H1 (cell line): Measurements from ENCODE around the gene SPC24. TPM values are rescaled to one million over a fixed set of nuclear protein-coding genes. Genes with fewer than 3 reads are reported as not detected.

Experiments used
- CTCF ChIA-PET: fragments of 300-600 bp; sonication (Branson Sonifier 250); formaldehyde crosslinking; loops from one replicate; lab custom pipeline; 2021; ENCODE audit not compliant: partially characterized antibody; lab: Charles Lee
- POLR2A ChIA-PET: fragments of 300-600 bp; sonication (Branson Sonifier 250); formaldehyde crosslinking; loops from one replicate; lab custom pipeline; 2021; ENCODE audit warnings: inconsistent platforms; ENCODE audit not compliant: partially characterized antibody; lab: Charles Lee
- DNase-seq, 2 experiments: peaks; one replicate each; pipeline versions ENCODE4 v3.0.0 to v3.0.0-alpha.2; 2010 to 2022; ENCODE audit warnings: low spot score in 2 of 2, low read depth in 1 of 2, mixed read lengths in 1 of 2
- FAIRE-seq: peaks from 2 replicates; lab custom pipeline; 2011; peaks lifted over from hg19 to GRCh38; lab: Jason Lieb, UNC
- H2AFZ ChIP-seq: 2 replicates; pipeline ENCODE4 v1.8.1; 2012; ENCODE audit warnings: low read length, inconsistent platforms
- H2AK5ac ChIP-seq: 2 replicates; pipeline ENCODE4 v1.6.1; 2013; ENCODE audit warnings: low read depth, low read length
- H2BK120ac ChIP-seq: replicated peaks from 2 replicates; pipeline ENCODE3; 2013; ENCODE audit warnings: low read depth, low read length, inconsistent platforms
- H2BK12ac ChIP-seq: 2 replicates; pipeline ENCODE4 v1.6.1; 2013; ENCODE audit warnings: low read depth, low read length
- H2BK15ac ChIP-seq: 2 replicates; pipeline ENCODE4 v1.6.1; 2013; ENCODE audit warnings: low read length
- H2BK20ac ChIP-seq: 2 replicates; pipeline ENCODE4 v1.6.1; 2013; ENCODE audit warnings: low read length
- H2BK5ac ChIP-seq: 2 replicates; pipeline ENCODE4 v1.6.1; 2013; ENCODE audit warnings: low read depth, low read length
- H3K14ac ChIP-seq: 2 replicates; pipeline ENCODE4 v1.6.1; 2013; ENCODE audit warnings: inconsistent platforms; ENCODE audit not compliant: insufficient read length
- H3K18ac ChIP-seq: 2 replicates; pipeline ENCODE4 v1.6.1; 2013; ENCODE audit warnings: low read length; ENCODE audit errors: extremely low read depth
- H3K23ac ChIP-seq: 2 replicates; pipeline ENCODE4 v1.6.1; 2013; ENCODE audit warnings: inconsistent platforms; ENCODE audit not compliant: insufficient read length
- H3K23me2 ChIP-seq: 2 replicates; pipeline ENCODE4 v1.6.1; 2013; ENCODE audit warnings: low read depth, low read length
- H3K27ac ChIP-seq: 2 replicates; pipeline ENCODE4 v1.6.1; 2011; ENCODE audit warnings: low read depth, low read length, inconsistent platforms
- H3K27me3 ChIP-seq, 4 experiments: replicated peaks in 1 of 4; 1 replicate in 1 of 4; 2 replicates in 3 of 4; pipeline versions ENCODE4 v1.6.1 to v1.8.1; 2011 to 2013; ENCODE audit warnings: low read length in 3 of 4, mild to moderate bottlenecking in 3 of 4, inconsistent platforms in 2 of 4, mixed read lengths in 2 of 4, moderate library complexity in 1 of 4; ENCODE audit not compliant: control insufficient read depth in 3 of 4, insufficient read depth in 3 of 4; ENCODE audit errors: extremely low read depth in 1 of 4
- H3K36me3 ChIP-seq, 4 experiments: 2 replicates each; pipeline versions ENCODE4 v1.6.1 to v1.8.1; 2011 to 2013; ENCODE audit warnings: mild to moderate bottlenecking in 4 of 4, low read length in 3 of 4, moderate library complexity in 2 of 4, control low read depth in 1 of 4, inconsistent platforms in 1 of 4; ENCODE audit not compliant: insufficient read depth in 4 of 4, control insufficient read depth in 2 of 4
- H3K4ac ChIP-seq: replicated peaks from 2 replicates; pipeline ENCODE3; 2013; ENCODE audit warnings: low read length, low read depth, mixed read lengths, inconsistent platforms; ENCODE audit not compliant: insufficient read length
- H3K4me1 ChIP-seq, 4 experiments: replicated peaks in 1 of 4; 1 replicate in 1 of 4; 2 replicates in 3 of 4; pipeline versions ENCODE4 v1.6.1 to v1.8.1; 2011 to 2013; ENCODE audit warnings: low read length in 3 of 4, inconsistent platforms in 2 of 4, mixed read lengths in 1 of 4; ENCODE audit not compliant: insufficient read depth in 4 of 4, control insufficient read depth in 3 of 4
- H3K4me2 ChIP-seq, 2 experiments: 2 replicates each; pipeline versions ENCODE4 v1.6.1 to v1.8.1; 2011 to 2013; ENCODE audit warnings: low read depth in 2 of 2, low read length in 2 of 2, control low read depth in 1 of 2, inconsistent platforms in 1 of 2, mild to moderate bottlenecking in 1 of 2; ENCODE audit not compliant: insufficient read depth in 1 of 2
- H3K4me3 ChIP-seq, 4 experiments: fragments of 200-600, 300-600 bp in 1 of 4; sonication (generic), shearing (Covaris generic), sonication (Bioruptor Twin) in 1 of 4; 2 replicates each; pipeline versions ENCODE4 v1.5.1 to v1.8.1; 2011 to 2016; ENCODE audit warnings: low read length in 4 of 4, low read depth in 3 of 4, control low read depth in 2 of 4, inconsistent platforms in 2 of 4, mild to moderate bottlenecking in 2 of 4, mixed read lengths in 1 of 4, moderate library complexity in 1 of 4; ENCODE audit not compliant: insufficient read depth in 2 of 4; ENCODE audit errors: extremely low read depth in 1 of 4
- H3K56ac ChIP-seq: replicated peaks from 2 replicates; pipeline ENCODE3; 2013; ENCODE audit warnings: low read depth, mild to moderate bottlenecking, mixed read lengths, low read length, inconsistent platforms; ENCODE audit not compliant: insufficient read length
- H3K79me1 ChIP-seq: 2 replicates; pipeline ENCODE4 v1.6.1; 2013; ENCODE audit warnings: low read depth, low read length, control low read depth
- H3K79me2 ChIP-seq, 2 experiments: 2 replicates each; pipeline versions ENCODE4 v1.6.1 to v1.8.1; 2012 to 2013; ENCODE audit warnings: low read length in 2 of 2, mild to moderate bottlenecking in 2 of 2, inconsistent platforms in 1 of 2; ENCODE audit not compliant: insufficient read depth in 2 of 2, control insufficient read depth in 1 of 2
- H3K9ac ChIP-seq, 4 experiments: replicated peaks in 1 of 4; 1 replicate in 1 of 4; 2 replicates in 3 of 4; pipeline versions ENCODE4 v1.6.1 to v1.8.1; 2011 to 2013; ENCODE audit warnings: low read depth in 3 of 4, low read length in 3 of 4, control low read depth in 2 of 4, mild to moderate bottlenecking in 2 of 4, moderate library complexity in 2 of 4, inconsistent platforms in 1 of 4; ENCODE audit errors: extremely low read depth in 1 of 4
- H3K9me3 ChIP-seq, 2 experiments: 2 replicates each; pipeline versions ENCODE4 v1.6.1 to v1.8.1; 2012 to 2013; ENCODE audit warnings: mild to moderate bottlenecking in 2 of 2, moderate library complexity in 2 of 2, control low read depth in 1 of 2, inconsistent platforms in 1 of 2, low read depth in 1 of 2, low read length in 1 of 2, mixed read lengths in 1 of 2; ENCODE audit not compliant: insufficient read depth in 2 of 2
- H4K20me1 ChIP-seq, 2 experiments: replicated peaks in 1 of 2; 2 replicates each; pipeline versions ENCODE3 to v1.8.1; 2011 to 2013; ENCODE audit warnings: inconsistent platforms in 2 of 2, low read length in 2 of 2, mild to moderate bottlenecking in 1 of 2; ENCODE audit not compliant: insufficient read depth in 2 of 2, control insufficient read depth in 1 of 2
- H4K5ac ChIP-seq: 2 replicates; pipeline ENCODE4 v1.6.1; 2013; ENCODE audit warnings: low read length, low read depth, mixed read lengths, inconsistent platforms; ENCODE audit not compliant: insufficient read length
- H4K8ac ChIP-seq: 2 replicates; pipeline ENCODE4 v1.8.0; 2013; ENCODE audit warnings: mild to moderate bottlenecking, moderate library complexity, low read length, inconsistent platforms; ENCODE audit not compliant: insufficient read depth; ENCODE audit errors: extremely low read depth
- H4K91ac ChIP-seq: replicated peaks from 2 replicates; pipeline ENCODE3; 2013; ENCODE audit warnings: low read length, mixed read lengths, inconsistent platforms; ENCODE audit not compliant: insufficient read length
- BCL11A ChIP-seq, 2 experiments: IDR thresholded peaks; one replicate each; pipeline ENCODE4 v1.6.1; 2011; ENCODE audit warnings: low read depth in 2 of 2, low read length in 2 of 2, mild to moderate bottlenecking in 2 of 2
- CEBPB ChIP-seq: IDR thresholded peaks from 2 replicates; pipeline ENCODE4 v1.6.1; 2012; ENCODE audit warnings: low read depth, low read length
- GABPA ChIP-seq: IDR thresholded peaks from 2 replicates; pipeline ENCODE4 v1.6.1; 2011; ENCODE audit warnings: mild to moderate bottlenecking, low read length, moderate library complexity, borderline replicate concordance; ENCODE audit not compliant: insufficient read depth
- GTF2F1 ChIP-seq: IDR thresholded peaks from 2 replicates; pipeline ENCODE4 v1.6.1; 2012; ENCODE audit warnings: low read depth, low read length, improper control_type of control experiment, borderline replicate concordance
- KDM1A ChIP-seq: fragments of 200-600, 300-600 bp; sonication (generic); IDR thresholded peaks from 2 replicates; pipeline ENCODE4 v1.7.1; 2016; ENCODE audit warnings: mild to moderate bottlenecking, low read length, borderline replicate concordance
- RAD21 ChIP-seq, 2 experiments: IDR thresholded peaks in 1 of 2; conservative IDR thresholded peaks in 1 of 2; 2 replicates each; pipeline ENCODE4 v1.6.1; 2011; ENCODE audit warnings: low read depth in 2 of 2, low read length in 2 of 2, improper control_type of control experiment in 1 of 2, inconsistent platforms in 1 of 2, mild to moderate bottlenecking in 1 of 2, moderate library complexity in 1 of 2
- RNF2 ChIP-seq: fragments of 200-900, 300-1000 bp; sonication (generic); IDR thresholded peaks from 2 replicates; pipeline ENCODE4 v1.7.1; 2016; ENCODE audit warnings: borderline replicate concordance, low read depth, mild to moderate bottlenecking, antibody characterized with exemption, low read length; ENCODE audit not compliant: poor library complexity, severe bottlenecking; ENCODE audit errors: missing control alignments
- SAP30 ChIP-seq: fragments of 300-600 bp; sonication (generic); IDR thresholded peaks from 2 replicates; pipeline ENCODE4 v1.7.1; 2012; ENCODE audit warnings: low read length, moderate library complexity, mild to moderate bottlenecking, inconsistent platforms; ENCODE audit not compliant: insufficient read depth, insufficient replicate concordance
- SIN3A ChIP-seq, 2 experiments: IDR thresholded peaks in 1 of 2; conservative IDR thresholded peaks in 1 of 2; 2 replicates each; pipeline ENCODE4 v1.6.1; 2011 to 2012; ENCODE audit warnings: low read length in 2 of 2, improper control_type of control experiment in 1 of 2, low read depth in 1 of 2, mild to moderate bottlenecking in 1 of 2
- TBP ChIP-seq: IDR thresholded peaks from 2 replicates; pipeline ENCODE4 v1.6.1; 2011; ENCODE audit warnings: low read depth, low read length, improper control_type of control experiment
- TEAD4 ChIP-seq: IDR thresholded peaks from 2 replicates; pipeline ENCODE4 v1.6.1; 2012; ENCODE audit warnings: low read depth, low read length, inconsistent platforms, mixed read lengths
- WGBS, 2 experiments: shearing (Covaris generic) in 1 of 2; methylation state at CpG; one replicate each; pipeline versions ENCODE4 v1.1.6 to v1.1.7; 2013 to 2015; ENCODE audit warnings: low lambda C conversion rate in 2 of 2, mixed read lengths in 2 of 2, inconsistent platforms in 1 of 2, low coverage in 1 of 2, missing lambda C conversion rate in 1 of 2; ENCODE audit not compliant: insufficient replicate concordance in 2 of 2, insufficient coverage in 1 of 2, insufficient read length in 1 of 2; ENCODE audit errors: extremely low coverage in 1 of 2, missing lambda C conversion rate in 1 of 2; 5-methylcytosine and 5-hydroxymethylcytosine counted together
- polyA plus RNA-seq, 7 experiments: library from polyadenylated mRNA; depleted of rRNA in 3 of 7; stranded (reverse) in 5 of 7; unstranded in 2 of 7; fragments of >200 nt in 5 of 7; fragments of 200-250 nt in 2 of 7; gene quantifications; 1 replicate in 5 of 7; 2 replicates in 1 of 7; 4 replicates in 1 of 7; pipeline versions ENCODE4 v1.2.1 to v1.2.3, GENCODE V29; 2011 to 2013; ENCODE audit warnings: missing spikeins in 2 of 7, mixed read lengths in 2 of 7
- total RNA-seq: library from RNA; stranded (reverse); fragmentation: NEBNext Ultra II Directional; extraction: Animal tissue kit (Norgen Biotek cat#: 25700); gene quantifications from 2 replicates; pipeline ENCODE4 v1.2.1, GENCODE V29; 2021
- TF ChIP-seq, protein P1 (sequence below): IDR thresholded peaks from 2 replicates; pipeline ENCODE4 v1.6.1; 2012; ENCODE audit warnings: inconsistent platforms

The SPC24 gene
- total and polyA plus RNA-seq, 2 of the 8 experiments (the other 6 are each of a cell fraction or from before 2014, with no cell fraction given) = 17.7 to 42.4 TPM

DNA sequence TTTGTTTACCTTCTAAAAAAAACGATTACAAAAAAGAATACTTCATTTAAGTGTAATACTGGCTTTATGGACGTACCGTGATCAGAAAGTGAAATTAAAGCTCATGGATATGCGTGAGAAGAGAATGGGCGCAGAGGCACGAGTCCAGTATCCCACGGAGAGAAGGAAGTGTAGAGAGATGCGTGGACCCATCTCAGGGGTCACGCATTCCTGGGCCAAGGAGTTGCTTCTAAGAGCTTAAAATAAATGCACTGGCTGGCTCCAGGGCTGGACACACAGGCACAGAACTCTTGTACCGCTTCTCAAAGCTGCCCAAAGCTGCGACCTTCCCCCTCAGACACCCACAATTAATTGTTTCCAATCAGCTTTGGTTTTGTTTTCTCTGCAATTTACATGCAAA lies 8.7 kb upstream of the SPC24 start:
- no peak overlapping the region for H4K5ac ChIP-seq
- no peak overlapping the region for H2BK5ac ChIP-seq
- H2BK20ac ChIP-seq = no peak overlapping the region
- no peaks in the 10 kb centered on the region for H3K9me3 ChIP-seq
- H4K20me1 ChIP-seq = peaks cover 0 to 3% of the 10 kb centered on the region in 2 experiments
- H3K36me3 ChIP-seq = peaks cover 0 to 4% (median 1%) of the 10 kb centered on the region in 4 experiments; a peak in 4 of 8 replicates
- no peak overlapping the region for H3K27ac ChIP-seq
- no peak overlapping the region for H2AK5ac ChIP-seq
- ChIA-PET POLR2A (interaction anchor here (0.7 to 1.7 kb wide), 8 partner anchors 9 to 38 kb away, joined by 3 to 7 read pairs (median 4); partner anchors contain the start of gene SPC24), CTCF (interaction anchor here (0.8 to 2.2 kb wide), 6 partner anchors 10 to 73 kb away, joined by 3 to 9 read pairs (median 4); partner anchors contain the start of gene SPC24)
- no peak overlapping the region for H3K14ac ChIP-seq
- no peaks in the 10 kb centered on the region for H3K4me1 ChIP-seq
- no peak overlapping the region for H3K9ac ChIP-seq
- no peak overlapping the region for H4K91ac ChIP-seq
- 92% methylated on average over 11 of the region's 11 CpGs; no CpG with 5 or more reads in 1 of the 2 experiments for WGBS, 2 experiments
- FAIRE-seq (no peak), DNase-seq (no peak)
- no peak overlapping the region for H3K23ac ChIP-seq
- H3K27me3 ChIP-seq = no peaks in the 10 kb centered on the region
- no peak overlapping the region for H3K18ac ChIP-seq
- no peak overlapping the region for H2BK120ac ChIP-seq
- no peaks in the 10 kb centered on the region for H3K79me2 ChIP-seq
- H2BK15ac ChIP-seq = no peak overlapping the region
- no peaks in the 10 kb centered on the region for H3K79me1 ChIP-seq
- H4K8ac ChIP-seq = no peak overlapping the region
- H2BK12ac ChIP-seq = no peak overlapping the region
- H3K56ac ChIP-seq = no peak overlapping the region
- no peak overlapping the region for H3K4me2 ChIP-seq
- H3K23me2 ChIP-seq = no peaks in the 10 kb centered on the region
- H2AFZ ChIP-seq = no peak overlapping the region
- H3K4me3 ChIP-seq = no peak overlapping the region
- H3K4ac ChIP-seq = no peak overlapping the region
- TF ChIP-seq SAP30 = no peak
- TF ChIP-seq RNF2 = no peak
- no peak for TF ChIP-seq GTF2F1
- no peak for TF ChIP-seq TEAD4
- no peak for TF ChIP-seq TBP
- TF ChIP-seq RAD21 (IDR thresholded peaks at IDR 0.05 in 1 of 2, conservative IDR thresholded peaks at IDR 0.05 in 1 of 2; ENCODE audit: low read depth in 2 of 2, low read length in 2 of 2) = no peak
- TF ChIP-seq SIN3A (conservative IDR thresholded peaks at IDR 0.05 in 1 of 2, IDR thresholded peaks at IDR 0.05 in 1 of 2; ENCODE audit: low read depth in 1 of 2, low read length in 2 of 2) = no peak
- no peak for TF ChIP-seq GABPA
- TF ChIP-seq CEBPB = no peak
- TF ChIP-seq, protein P1, sequence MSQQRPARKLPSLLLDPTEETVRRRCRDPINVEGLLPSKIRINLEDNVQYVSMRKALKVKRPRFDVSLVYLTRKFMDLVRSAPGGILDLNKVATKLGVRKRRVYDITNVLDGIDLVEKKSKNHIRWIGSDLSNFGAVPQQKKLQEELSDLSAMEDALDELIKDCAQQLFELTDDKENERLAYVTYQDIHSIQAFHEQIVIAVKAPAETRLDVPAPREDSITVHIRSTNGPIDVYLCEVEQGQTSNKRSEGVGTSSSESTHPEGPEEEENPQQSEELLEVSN = no peak
- TF ChIP-seq KDM1A = no peak
- no peak for TF ChIP-seq BCL11A (IDR thresholded peaks at IDR 0.05; ENCODE audit: low read depth in 2 of 2, low read length in 2 of 2)
